ENCODE results near the gene ROR1.

DNA sequence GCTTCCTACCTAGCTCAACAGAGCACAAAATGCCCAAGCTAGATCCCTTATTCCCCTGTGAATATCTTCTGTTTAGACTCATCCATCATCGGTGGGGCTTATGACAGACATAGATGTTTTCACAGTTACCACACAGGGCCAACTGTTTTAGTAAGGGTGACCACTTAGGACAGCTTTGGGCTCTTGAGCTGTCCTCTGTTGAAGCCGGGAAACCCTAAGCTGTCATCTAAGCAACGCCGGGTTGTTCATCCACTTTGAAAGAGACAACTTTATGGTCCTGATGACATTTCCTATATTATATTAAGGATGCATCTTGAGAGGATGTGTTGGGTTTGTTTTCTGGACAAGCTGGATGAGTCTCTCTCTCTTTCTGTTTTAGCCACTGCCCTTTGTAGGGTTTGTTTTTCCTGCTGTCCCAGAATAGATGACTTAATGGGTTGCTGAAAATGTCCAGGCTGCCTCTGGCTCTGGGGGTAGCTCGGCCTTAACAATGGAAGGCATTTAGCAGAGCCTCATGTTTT, 319.1 kb downstream of the ROR1 start:
- TF ChIP-seq PTBP1 (IDR thresholded peaks at IDR 0.05; ENCODE audit: low read depth, low read length, poor library complexity, severe bottlenecking) (no peak), EZH2 (conservative IDR thresholded peaks at IDR 0.05; ENCODE audit: low read depth, low read length) (no peak), MZF1 (CRISPR knock-in tag; IDR thresholded peaks at IDR 0.05; ENCODE audit: borderline replicate concordance) (no peak)

Measured in HepG2 (cell line).